K562 (cell line): Measurements from ENCODE around the gene HOXD12. TPM values are rescaled to one million over a fixed set of nuclear protein-coding genes. Genes with fewer than 3 reads are reported as not detected.

ENCODE experiments used
- BDP1 ChIP-seq: IDR thresholded peaks from 3 replicates; pipeline ENCODE4 v1.6.1; 2011; ENCODE audit not compliant: insufficient read length, insufficient read depth
- FOXK2 ChIP-seq, 2 experiments: fragments of 450-650 bp; IDR thresholded peaks in 1 of 2; conservative IDR thresholded peaks in 1 of 2; 2 replicates each; pipeline ENCODE4 v1.6.1; 2016; ENCODE audit warnings: low read depth in 2 of 2, mild to moderate bottlenecking in 1 of 2
- GABPB2 ChIP-seq: fragments of 250-450 bp; sonication (Bioruptor Pico); conservative IDR thresholded peaks from 2 replicates; pipeline ENCODE4 v1.5.1; 2021; ENCODE audit warnings: mild to moderate bottlenecking
- GTF2F1 ChIP-seq: IDR thresholded peaks from 2 replicates; pipeline ENCODE4 v1.6.1; 2011; ENCODE audit warnings: low read depth, low read length, improper control_type of control experiment
- KLF10 ChIP-seq: fragments of 250-450 bp; sonication (Bioruptor Pico); IDR thresholded peaks from 2 replicates; pipeline ENCODE4 v1.6.1; 2021; ENCODE audit warnings: matching md5 sums
- L3MBTL2 ChIP-seq: fragments of 450-650 bp; IDR thresholded peaks from 2 replicates; pipeline ENCODE4 v1.6.1; 2016; ENCODE audit warnings: mild to moderate bottlenecking, moderate library complexity
- NFIX ChIP-seq: fragments of 250-450 bp; sonication (Bioruptor Pico); IDR thresholded peaks from 2 replicates; pipeline ENCODE4 v1.4.0; 2020; ENCODE audit warnings: low read depth, mild to moderate bottlenecking, moderate library complexity
- RBM34 ChIP-seq: fragments of 200-400 bp; formaldehyde crosslinking; IDR thresholded peaks from 2 replicates; pipeline ENCODE4 v1.6.1; 2018; ENCODE audit warnings: low read length, borderline replicate concordance; ENCODE audit not compliant: insufficient read depth
- SMC3 ChIP-seq: conservative IDR thresholded peaks from 2 replicates; pipeline ENCODE4 v1.6.1; 2011; ENCODE audit warnings: low read depth, low read length, improper control_type of control experiment; ENCODE audit not compliant: insufficient read depth
- SREBF1 ChIP-seq: fragments of 150-350 bp; IDR thresholded peaks from 2 replicates; pipeline ENCODE4 v1.6.1; 2014; ENCODE audit warnings: antibody characterized with exemption, low read depth, low read length, borderline replicate concordance
- TARDBP ChIP-seq: fragments of 450-650 bp; IDR thresholded peaks from 2 replicates; pipeline ENCODE4 v1.6.1; 2016
- ZNF12 ChIP-seq: sonication (generic); formaldehyde crosslinking; IDR thresholded peaks from 2 replicates; pipeline ENCODE4 v1.4.0; 2020; ENCODE audit warnings: mild to moderate bottlenecking, missing genetic modification reagents
- polyA plus RNA-seq, 8 experiments: library from polyadenylated mRNA; depleted of rRNA in 4 of 8; stranded (reverse) in 5 of 8; unstranded in 3 of 8; fragments of >200 nt; fragmentation: Nextera tagmentation in 2 of 8; fragmentation: Illumina TruSeq in 1 of 8; extraction: Ambion mirVana in 2 of 8; extraction: Trizol in 1 of 8; gene quantifications; 2 replicates each; pipeline versions ENCODE4 v1.2.1 to v1.2.3, GENCODE V29; 2011 to 2014; ENCODE audit warnings: inconsistent platforms in 1 of 8, missing spikeins in 1 of 8
- total RNA-seq, 7 experiments: library from RNA; depleted of rRNA in 6 of 7; stranded (reverse); fragments of >200 nt in 6 of 7; fragmentation: Illumina TruSeq in 2 of 7; extraction: Trizol in 2 of 7; gene quantifications; 2 replicates each; pipeline versions ENCODE4 v1.2.1 to v1.2.3, GENCODE V29; 2011 to 2021; ENCODE audit warnings: low replicate concordance in 1 of 7
- TF ChIP-seq, protein P1 (sequence below): sonication (generic); formaldehyde crosslinking; IDR thresholded peaks from 2 replicates; pipeline ENCODE4 v1.8.0; 2022; ENCODE audit warnings: missing genetic modification reagents, mild to moderate bottlenecking, moderate library complexity, borderline replicate concordance
- TF ChIP-seq, protein P2 (sequence below): fragments of 250-450 bp; sonication (Bioruptor Pico); IDR thresholded peaks from 2 replicates; pipeline ENCODE4 v1.9.0; 2021; ENCODE audit warnings: mild to moderate bottlenecking, inconsistent platforms
- TF ChIP-seq, protein P3 (sequence below), 2 experiments: fragments of 450-650 bp in 1 of 2; sonication (generic) in 1 of 2; formaldehyde crosslinking in 1 of 2; IDR thresholded peaks; 2 replicates each; pipeline versions ENCODE4 v1.7.1 to v1.9.0; 2016 to 2022; ENCODE audit warnings: inconsistent platforms in 1 of 2, mild to moderate bottlenecking in 1 of 2, missing genetic modification reagents in 1 of 2

The HOXD12 gene
- total and polyA plus RNA-seq, 9 of the 15 experiments (the other 6 are each of a cell fraction or from before 2014, with no cell fraction given): not detected

GRCh38 chr2:176140513-176141317, 41.1 kb downstream of the HOXD12 start (continued):
- TF ChIP-seq SREBF1 (no peak), ZNF12 (CRISPR knock-in tag) (0 out of 2 replicates have a peak, but pooled peaks have one; percentile 23), L3MBTL2 (peak; percentile 89), BDP1 (no peak), RBM34 (no peak), GABPB2 (no peak), TARDBP (no peak), SMC3 (peak; percentile 95), KLF10 (CRISPR knock-in tag) (no peak), GTF2F1 (no peak), FOXK2 (conservative IDR thresholded peaks at IDR 0.05 in 1 of 2, IDR thresholded peaks at IDR 0.05 in 1 of 2; ENCODE audit: low read depth in 2 of 2) (no peak), NFIX (CRISPR knock-in tag) (no peak)
- TF ChIP-seq, protein P1, sequence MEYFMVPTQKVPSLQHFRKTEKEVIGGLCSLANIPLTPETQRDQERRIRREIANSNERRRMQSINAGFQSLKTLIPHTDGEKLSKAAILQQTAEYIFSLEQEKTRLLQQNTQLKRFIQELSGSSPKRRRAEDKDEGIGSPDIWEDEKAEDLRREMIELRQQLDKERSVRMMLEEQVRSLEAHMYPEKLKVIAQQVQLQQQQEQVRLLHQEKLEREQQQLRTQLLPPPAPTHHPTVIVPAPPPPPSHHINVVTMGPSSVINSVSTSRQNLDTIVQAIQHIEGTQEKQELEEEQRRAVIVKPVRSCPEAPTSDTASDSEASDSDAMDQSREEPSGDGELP (CRISPR knock-in tag): peak; percentile 57; the same call in 1 of the 2 replicates
- TF ChIP-seq, protein P2, sequence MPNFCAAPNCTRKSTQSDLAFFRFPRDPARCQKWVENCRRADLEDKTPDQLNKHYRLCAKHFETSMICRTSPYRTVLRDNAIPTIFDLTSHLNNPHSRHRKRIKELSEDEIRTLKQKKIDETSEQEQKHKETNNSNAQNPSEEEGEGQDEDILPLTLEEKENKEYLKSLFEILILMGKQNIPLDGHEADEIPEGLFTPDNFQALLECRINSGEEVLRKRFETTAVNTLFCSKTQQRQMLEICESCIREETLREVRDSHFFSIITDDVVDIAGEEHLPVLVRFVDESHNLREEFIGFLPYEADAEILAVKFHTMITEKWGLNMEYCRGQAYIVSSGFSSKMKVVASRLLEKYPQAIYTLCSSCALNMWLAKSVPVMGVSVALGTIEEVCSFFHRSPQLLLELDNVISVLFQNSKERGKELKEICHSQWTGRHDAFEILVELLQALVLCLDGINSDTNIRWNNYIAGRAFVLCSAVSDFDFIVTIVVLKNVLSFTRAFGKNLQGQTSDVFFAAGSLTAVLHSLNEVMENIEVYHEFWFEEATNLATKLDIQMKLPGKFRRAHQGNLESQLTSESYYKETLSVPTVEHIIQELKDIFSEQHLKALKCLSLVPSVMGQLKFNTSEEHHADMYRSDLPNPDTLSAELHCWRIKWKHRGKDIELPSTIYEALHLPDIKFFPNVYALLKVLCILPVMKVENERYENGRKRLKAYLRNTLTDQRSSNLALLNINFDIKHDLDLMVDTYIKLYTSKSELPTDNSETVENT: peak; percentile 19; the same call in 1 of the 2 replicates
- TF ChIP-seq, protein P3, sequence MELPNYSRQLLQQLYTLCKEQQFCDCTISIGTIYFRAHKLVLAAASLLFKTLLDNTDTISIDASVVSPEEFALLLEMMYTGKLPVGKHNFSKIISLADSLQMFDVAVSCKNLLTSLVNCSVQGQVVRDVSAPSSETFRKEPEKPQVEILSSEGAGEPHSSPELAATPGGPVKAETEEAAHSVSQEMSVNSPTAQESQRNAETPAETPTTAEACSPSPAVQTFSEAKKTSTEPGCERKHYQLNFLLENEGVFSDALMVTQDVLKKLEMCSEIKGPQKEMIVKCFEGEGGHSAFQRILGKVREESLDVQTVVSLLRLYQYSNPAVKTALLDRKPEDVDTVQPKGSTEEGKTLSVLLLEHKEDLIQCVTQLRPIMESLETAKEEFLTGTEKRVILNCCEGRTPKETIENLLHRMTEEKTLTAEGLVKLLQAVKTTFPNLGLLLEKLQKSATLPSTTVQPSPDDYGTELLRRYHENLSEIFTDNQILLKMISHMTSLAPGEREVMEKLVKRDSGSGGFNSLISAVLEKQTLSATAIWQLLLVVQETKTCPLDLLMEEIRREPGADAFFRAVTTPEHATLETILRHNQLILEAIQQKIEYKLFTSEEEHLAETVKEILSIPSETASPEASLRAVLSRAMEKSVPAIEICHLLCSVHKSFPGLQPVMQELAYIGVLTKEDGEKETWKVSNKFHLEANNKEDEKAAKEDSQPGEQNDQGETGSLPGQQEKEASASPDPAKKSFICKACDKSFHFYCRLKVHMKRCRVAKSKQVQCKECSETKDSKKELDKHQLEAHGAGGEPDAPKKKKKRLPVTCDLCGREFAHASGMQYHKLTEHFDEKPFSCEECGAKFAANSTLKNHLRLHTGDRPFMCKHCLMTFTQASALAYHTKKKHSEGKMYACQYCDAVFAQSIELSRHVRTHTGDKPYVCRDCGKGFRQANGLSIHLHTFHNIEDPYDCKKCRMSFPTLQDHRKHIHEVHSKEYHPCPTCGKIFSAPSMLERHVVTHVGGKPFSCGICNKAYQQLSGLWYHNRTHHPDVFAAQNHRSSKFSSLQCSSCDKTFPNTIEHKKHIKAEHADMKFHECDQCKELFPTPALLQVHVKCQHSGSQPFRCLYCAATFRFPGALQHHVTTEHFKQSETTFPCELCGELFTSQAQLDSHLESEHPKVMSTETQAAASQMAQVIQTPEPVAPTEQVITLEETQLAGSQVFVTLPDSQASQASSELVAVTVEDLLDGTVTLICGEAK (IDR thresholded peaks at IDR 0.05): no peak
- TF ChIP-seq, protein P3 (CRISPR knock-in tag; IDR thresholded peaks at IDR 0.05): no peak
